Measurements from ENCODE around the gene MYO3B. TPM values are rescaled to one million over a fixed set of nuclear protein-coding genes. Genes with fewer than 3 reads are reported as not detected.

Gene MYO3B
- total RNA-seq, 1 donor from 2014 or later, result not detected

- no peak for DNase-seq (ENCODE audit: low read depth, low spot score)
- Mint-ChIP-seq H3K27me3 (ENCODE audit: low read depth) (no peaks in the 10 kb centered on the region), H3K9me3 (no peaks in the 10 kb centered on the region), H3K4me1 (peaks cover 13% of the 10 kb centered on the region), H3K27ac (ENCODE audit: unreplicated experiment) (no peak overlapping the region), H3K36me3 (ENCODE audit: low read depth) (no peaks in the 10 kb centered on the region), H3K4me3 (no peak overlapping the region)
- no peak for TF ChIP-seq CTCF (conservative IDR thresholded peaks at IDR 0.05)
Observed at GRCh38 chr2:170690640-170691039, 512.7 kb downstream of the MYO3B start.

GRCh38 chr2:170694316-170694715, 516.4 kb downstream of the MYO3B start:
- Mint-ChIP-seq H3K4me3 (no peak overlapping the region), H3K9me3 (no peaks in the 10 kb centered on the region), H3K4me1 (peaks cover 22% of the 10 kb centered on the region), H3K27ac (ENCODE audit: unreplicated experiment) (no peak overlapping the region), H3K27me3 (ENCODE audit: low read depth) (peaks cover 9% of the 10 kb centered on the region), H3K36me3 (ENCODE audit: low read depth) (no peaks in the 10 kb centered on the region)
- TF ChIP-seq CTCF (conservative IDR thresholded peaks at IDR 0.05), result no peak
- DNase-seq (ENCODE audit: low read depth, low spot score), result no peak

GRCh38 chr2:170695521-170696410, 517.8 kb downstream of the MYO3B start:
- Mint-ChIP-seq H3K27me3 (ENCODE audit: low read depth) (peaks cover 9% of the 10 kb centered on the region), H3K9me3 (no peaks in the 10 kb centered on the region), H3K27ac (ENCODE audit: unreplicated experiment) (no peak overlapping the region), H3K4me1 (peaks cover 22% of the 10 kb centered on the region), H3K36me3 (ENCODE audit: low read depth) (no peaks in the 10 kb centered on the region), H3K4me3 (no peak overlapping the region)
- TF ChIP-seq CTCF (conservative IDR thresholded peaks at IDR 0.05), result no peak
- no peak for DNase-seq (ENCODE audit: low read depth, low spot score)

- Mint-ChIP-seq H3K27me3 (ENCODE audit: low read depth) (peaks cover 9% of the 10 kb centered on the region), H3K9me3 (no peaks in the 10 kb centered on the region), H3K27ac (ENCODE audit: unreplicated experiment) (no peak overlapping the region), H3K36me3 (ENCODE audit: low read depth) (no peaks in the 10 kb centered on the region), H3K4me1 (peaks cover 18% of the 10 kb centered on the region), H3K4me3 (no peak overlapping the region)
- TF ChIP-seq CTCF (conservative IDR thresholded peaks at IDR 0.05), result no peak
- no peak for DNase-seq (ENCODE audit: low read depth, low spot score)
Observed at GRCh38 chr2:170696948-170697347, 519.0 kb downstream of the MYO3B start.

- Mint-ChIP-seq H3K9me3 (peaks cover 4% of the 10 kb centered on the region), H3K4me1 (peaks cover 10% of the 10 kb centered on the region), H3K27ac (ENCODE audit: unreplicated experiment) (no peak overlapping the region), H3K4me3 (no peak overlapping the region), H3K36me3 (ENCODE audit: low read depth) (peaks cover 3% of the 10 kb centered on the region), H3K27me3 (ENCODE audit: low read depth) (peaks cover 9% of the 10 kb centered on the region)
- DNase-seq (ENCODE audit: low read depth, low spot score), result no peak
- no peak for TF ChIP-seq CTCF (conservative IDR thresholded peaks at IDR 0.05)
Observed at GRCh38 chr2:170701011-170701410, 523.1 kb downstream of the MYO3B start.

All from neural crest cell (in vitro differentiated cells).